ENCODE data around the gene TTYH2.
"Not testable (repeated sequence)": the region's sequence is repeated elsewhere in the genome, so short reads cannot be mapped to it uniquely, and the experiment has no call there.

GRCh38 chr17:74267054-74267453, 53.7 kb downstream of the TTYH2 start:
- not testable (repeated sequence) for TF ChIP-seq CTCF, POLR2A, POLR2AphosphoS5, EP300 (IDR thresholded peaks at IDR 0.05)

Measured in sigmoid colon (tissue), 4 donors.